VCaP (cell line): ENCODE results near the gene MFSD1.

Source experiments
- H3K27ac ChIP-seq: fragments of 450-650 bp; 2 replicates; pipeline ENCODE4 v1.5.1; 2017
- TF ChIP-seq, protein P1 (sequence below): fragments of 450-650 bp; conservative IDR thresholded peaks from 2 replicates; pipeline ENCODE4 v1.5.1; 2017; ENCODE audit warnings: mild to moderate bottlenecking, moderate library complexity

The MFSD1 gene

GRCh38 chr3:158821847-158822246, 20.0 kb downstream of the MFSD1 start:
- H3K27ac ChIP-seq = no peak overlapping the region
- TF ChIP-seq, protein P1, sequence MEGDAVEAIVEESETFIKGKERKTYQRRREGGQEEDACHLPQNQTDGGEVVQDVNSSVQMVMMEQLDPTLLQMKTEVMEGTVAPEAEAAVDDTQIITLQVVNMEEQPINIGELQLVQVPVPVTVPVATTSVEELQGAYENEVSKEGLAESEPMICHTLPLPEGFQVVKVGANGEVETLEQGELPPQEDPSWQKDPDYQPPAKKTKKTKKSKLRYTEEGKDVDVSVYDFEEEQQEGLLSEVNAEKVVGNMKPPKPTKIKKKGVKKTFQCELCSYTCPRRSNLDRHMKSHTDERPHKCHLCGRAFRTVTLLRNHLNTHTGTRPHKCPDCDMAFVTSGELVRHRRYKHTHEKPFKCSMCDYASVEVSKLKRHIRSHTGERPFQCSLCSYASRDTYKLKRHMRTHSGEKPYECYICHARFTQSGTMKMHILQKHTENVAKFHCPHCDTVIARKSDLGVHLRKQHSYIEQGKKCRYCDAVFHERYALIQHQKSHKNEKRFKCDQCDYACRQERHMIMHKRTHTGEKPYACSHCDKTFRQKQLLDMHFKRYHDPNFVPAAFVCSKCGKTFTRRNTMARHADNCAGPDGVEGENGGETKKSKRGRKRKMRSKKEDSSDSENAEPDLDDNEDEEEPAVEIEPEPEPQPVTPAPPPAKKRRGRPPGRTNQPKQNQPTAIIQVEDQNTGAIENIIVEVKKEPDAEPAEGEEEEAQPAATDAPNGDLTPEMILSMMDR = no peak

- TF ChIP-seq, protein P1 = no peak
- no peak overlapping the region for H3K27ac ChIP-seq
These were observed 21.6 kb downstream of the MFSD1 start for GRCh38 chr3:158823426-158823825.

GRCh38 chr3:158827773-158828172, 25.9 kb downstream of the MFSD1 start:
- TF ChIP-seq, protein P1 = no peak
- H3K27ac ChIP-seq = no peak overlapping the region

- TF ChIP-seq, protein P1 = no peak
- no peak overlapping the region for H3K27ac ChIP-seq
These were observed 28.5 kb downstream of the MFSD1 start for GRCh38 chr3:158830391-158830790.

DNA sequence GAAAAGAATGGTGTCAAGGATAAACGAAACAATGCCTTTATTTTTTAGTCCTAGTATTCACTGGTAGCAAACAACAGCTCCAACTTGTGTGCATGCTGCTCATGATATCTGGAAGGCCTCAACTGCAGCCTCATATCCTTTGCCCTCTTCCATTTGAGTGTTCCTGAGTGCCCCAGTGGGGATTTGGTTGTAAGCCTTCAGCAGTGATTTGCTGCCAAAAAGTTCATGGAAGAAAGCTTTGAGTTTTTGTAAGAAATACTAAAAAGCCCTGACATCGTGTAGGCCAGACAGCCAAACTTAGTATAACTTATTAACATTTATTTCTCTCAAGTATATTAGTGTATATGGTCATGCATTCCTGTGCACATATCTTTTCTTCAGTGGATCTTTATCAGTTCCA, 30.0 kb downstream of the MFSD1 start:
- TF ChIP-seq, protein P1 = no peak
- H3K27ac ChIP-seq = no peak overlapping the region

DNA sequence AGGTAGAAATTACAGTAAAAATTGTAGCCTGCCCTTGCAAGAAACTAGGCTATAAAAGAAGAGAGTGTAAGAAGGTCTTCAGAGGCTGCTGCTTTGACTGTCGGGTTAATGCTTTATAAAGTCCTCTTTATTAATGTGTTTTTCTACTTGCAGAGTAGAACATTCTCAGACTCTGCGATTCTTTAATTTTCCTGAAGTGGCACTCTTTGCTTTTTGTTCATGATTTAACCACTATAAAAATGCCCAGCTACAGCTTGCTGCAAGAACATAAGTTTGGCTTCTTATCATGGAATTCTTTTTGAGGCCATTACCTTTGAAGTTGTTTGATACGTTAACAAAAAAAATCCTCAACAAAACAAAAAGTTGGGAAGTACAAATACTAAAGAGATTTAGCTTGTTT, 33.8 kb downstream of the MFSD1 start:
- H3K27ac ChIP-seq = no peak overlapping the region
- TF ChIP-seq, protein P1 = no peak

DNA sequence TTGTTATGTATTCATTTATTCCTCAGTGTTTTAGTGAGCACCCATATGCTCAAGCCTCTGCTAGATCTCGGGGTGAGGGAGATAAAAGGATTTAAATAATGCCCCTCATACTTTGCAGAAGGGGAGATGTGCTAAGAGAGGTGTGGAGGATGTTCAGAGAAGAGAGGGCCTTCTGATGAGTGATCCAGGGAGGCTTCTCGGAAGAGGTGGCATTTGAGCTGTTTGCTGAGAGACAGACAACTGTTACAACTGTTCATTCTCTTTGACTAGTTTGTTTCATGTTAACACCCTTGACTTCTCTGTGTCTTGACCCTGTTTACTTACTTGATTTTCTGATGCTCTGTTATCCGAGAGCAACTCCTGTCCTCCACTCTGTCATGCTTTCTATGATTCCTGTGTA, 34.5 kb downstream of the MFSD1 start:
- H3K27ac ChIP-seq = no peak overlapping the region
- TF ChIP-seq, protein P1 = no peak

DNA sequence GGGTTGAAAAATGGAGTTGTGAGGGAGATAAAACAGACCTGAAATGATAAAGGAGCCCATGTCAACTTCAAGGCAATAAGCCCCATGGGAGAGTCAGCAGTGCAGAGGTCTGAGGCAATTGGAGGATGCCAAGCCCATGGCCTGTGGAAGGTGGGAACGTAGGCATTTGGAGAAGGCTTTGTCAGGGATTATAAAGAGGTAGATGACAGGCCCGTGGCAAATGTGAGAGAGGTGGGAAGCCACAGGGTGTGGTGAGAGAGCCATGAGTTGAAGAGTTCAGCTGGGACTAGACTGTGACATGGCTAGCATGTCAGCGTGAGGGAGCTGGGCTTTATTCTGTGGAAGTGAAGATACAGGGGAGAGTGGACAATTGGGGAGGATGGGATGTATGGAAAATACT, 35.4 kb downstream of the MFSD1 start:
- no peak overlapping the region for H3K27ac ChIP-seq
- TF ChIP-seq, protein P1 = no peak
